OCI-LY1 (cell line): ENCODE measurements around the gene GOLGA6B.
"Not testable (repeated sequence)": the region's sequence is repeated elsewhere in the genome, so short reads cannot be mapped to it uniquely, and the experiment has no call there.

Experiments used
- H2AFZ ChIP-seq: fragments of 200-600 bp; sonication (generic), shearing (Covaris generic); 2 replicates; pipeline ENCODE4 v1.6.0; 2014; ENCODE audit warnings: antibody characterized with exemption, mild to moderate bottlenecking, low read length
- H3F3A ChIP-seq: fragments of 200-600 bp; sonication (generic), shearing (Covaris generic); 2 replicates; pipeline ENCODE4 v1.6.0; 2014; ENCODE audit warnings: mild to moderate bottlenecking, antibody characterized with exemption, low read length, moderate library complexity; ENCODE audit not compliant: insufficient read depth
- H3K27ac ChIP-seq: fragments of 200-600 bp; sonication (generic); 2 replicates; pipeline ENCODE4 v1.5.1; 2014; ENCODE audit warnings: low read length, mixed run types, mild to moderate bottlenecking, low read depth; ENCODE audit not compliant: poor library complexity, severe bottlenecking
- H3K27me3 ChIP-seq: fragments of 200-600 bp; sonication (generic); 2 replicates; pipeline ENCODE4 v1.6.0; 2014; ENCODE audit warnings: antibody characterized with exemption, mild to moderate bottlenecking, low read length, moderate library complexity; ENCODE audit not compliant: insufficient read depth
- H3K36me3 ChIP-seq: fragments of 200-600 bp; sonication (generic); 2 replicates; pipeline ENCODE4 v1.6.1; 2014; ENCODE audit warnings: mild to moderate bottlenecking, antibody characterized with exemption, low read length, moderate library complexity, mixed read lengths; ENCODE audit not compliant: insufficient read depth
- H3K4me1 ChIP-seq: fragments of 200-600 bp; sonication (generic); 2 replicates; pipeline ENCODE4 v1.5.1; 2014; ENCODE audit warnings: mild to moderate bottlenecking, low read length, moderate library complexity; ENCODE audit not compliant: insufficient read depth, severe bottlenecking
- H3K4me2 ChIP-seq: fragments of 200-600 bp; sonication (generic), shearing (Covaris generic); 2 replicates; pipeline ENCODE4 v1.6.1; 2014; ENCODE audit warnings: low read length
- H3K4me3 ChIP-seq: fragments of 200-600 bp; sonication (generic); 2 replicates; pipeline ENCODE4 v1.5.1; 2014; ENCODE audit warnings: low read length, low read depth, mild to moderate bottlenecking, mixed read lengths; ENCODE audit not compliant: poor library complexity, severe bottlenecking
- H3K79me2 ChIP-seq: fragments of 200-600 bp; shearing (Covaris generic); 2 replicates; pipeline ENCODE4 v1.6.1; 2016; ENCODE audit warnings: mixed run types, low read length, mixed read lengths; ENCODE audit not compliant: insufficient read depth
- H3K9ac ChIP-seq: fragments of 200-600 bp; sonication (generic), shearing (Covaris generic); 2 replicates; pipeline ENCODE4 v1.6.1; 2014; ENCODE audit warnings: mild to moderate bottlenecking, low read length, mixed read lengths
- H3K9me2 ChIP-seq: fragments of 200-600 bp; sonication (generic), shearing (Covaris generic); 2 replicates; pipeline ENCODE4 v1.6.1; 2014; ENCODE audit warnings: low read depth, mild to moderate bottlenecking, low read length, mixed read lengths
- H3K9me3 ChIP-seq: fragments of 200-600 bp; shearing (Covaris generic); 2 replicates; pipeline ENCODE4 v1.6.1; 2014; ENCODE audit warnings: low read length, mixed read lengths
- H4K20me1 ChIP-seq: fragments of 200-600 bp; sonication (generic), shearing (Covaris generic); 2 replicates; pipeline ENCODE4 v1.6.0; 2016; ENCODE audit warnings: mild to moderate bottlenecking, low read length; ENCODE audit not compliant: insufficient read depth
- CTCF ChIP-seq: fragments of 200-600 bp; sonication (generic), shearing (Covaris generic); IDR thresholded peaks from 2 replicates; pipeline ENCODE4 v1.5.1; 2017; ENCODE audit warnings: mild to moderate bottlenecking, antibody characterized with exemption, low read length, moderate library complexity, mixed read lengths

Gene GOLGA6B

GRCh38 chr15:72628249-72629067 is 26.0 kb upstream of the GOLGA6B start:
- not testable (repeated sequence) for H3K4me1 ChIP-seq, H3K27me3 ChIP-seq, H3K79me2 ChIP-seq, H3K27ac ChIP-seq, H3K9me3 ChIP-seq, H4K20me1 ChIP-seq, H3K36me3 ChIP-seq, H3K9ac ChIP-seq, H3K4me2 ChIP-seq, H3K9me2 ChIP-seq, H3K4me3 ChIP-seq, H3F3A ChIP-seq, H2AFZ ChIP-seq
- peak; percentile 30; the same call in 1 of the 2 replicates for TF ChIP-seq CTCF

- H4K20me1 ChIP-seq, H3K4me3 ChIP-seq, H3K4me1 ChIP-seq, H3K4me2 ChIP-seq, H3K27me3 ChIP-seq, H3K9me3 ChIP-seq, H3K79me2 ChIP-seq, H3F3A ChIP-seq, H3K9ac ChIP-seq, H2AFZ ChIP-seq, H3K9me2 ChIP-seq, H3K27ac ChIP-seq, H3K36me3 ChIP-seq: not testable (repeated sequence)
Observed at GRCh38 chr15:72629068-72629570, 25.4 kb upstream of the GOLGA6B start.

- not testable (repeated sequence) for H4K20me1 ChIP-seq, H3K27ac ChIP-seq, H3K9me3 ChIP-seq, H3K27me3 ChIP-seq, H2AFZ ChIP-seq, H3K79me2 ChIP-seq, H3K4me2 ChIP-seq, H3F3A ChIP-seq, H3K9me2 ChIP-seq, H3K9ac ChIP-seq, H3K4me1 ChIP-seq, H3K36me3 ChIP-seq
- H3K4me3 ChIP-seq: peak overlapping the region; percentile 52
Observed at GRCh38 chr15:72636519-72637282, 17.8 kb upstream of the GOLGA6B start.

- not testable (repeated sequence) for H3K4me2 ChIP-seq, H3K9ac ChIP-seq, H3K27ac ChIP-seq, H3K9me2 ChIP-seq, H3K36me3 ChIP-seq, H3K4me3 ChIP-seq, H3K79me2 ChIP-seq, H3K9me3 ChIP-seq, H2AFZ ChIP-seq, H3K4me1 ChIP-seq, H4K20me1 ChIP-seq, H3K27me3 ChIP-seq, H3F3A ChIP-seq
Observed at GRCh38 chr15:72639759-72640483, 14.6 kb upstream of the GOLGA6B start.

GRCh38 chr15:72642271-72642670 is 12.2 kb upstream of the GOLGA6B start:
- H3K79me2 ChIP-seq, H3K27ac ChIP-seq: not testable (repeated sequence)

GRCh38 chr15:72648631-72649253 is 5.8 kb upstream of the GOLGA6B start:
- not testable (repeated sequence) for H3K36me3 ChIP-seq, H3K9me3 ChIP-seq, H3K4me1 ChIP-seq, H3F3A ChIP-seq, H2AFZ ChIP-seq, H3K79me2 ChIP-seq, H3K4me3 ChIP-seq, H3K9me2 ChIP-seq, H3K9ac ChIP-seq, H3K27me3 ChIP-seq, H3K27ac ChIP-seq, H4K20me1 ChIP-seq, H3K4me2 ChIP-seq

More at GRCh38 chr15:72642271-72642670, 12.2 kb upstream of the GOLGA6B start:
- H3K4me2 ChIP-seq, H3K9ac ChIP-seq, H3K9me2 ChIP-seq, H3K4me3 ChIP-seq, H4K20me1 ChIP-seq, H3F3A ChIP-seq, H2AFZ ChIP-seq, H3K4me1 ChIP-seq, H3K36me3 ChIP-seq, H3K9me3 ChIP-seq, H3K27me3 ChIP-seq: not testable (repeated sequence)
